Spleen (tissue), 7 donors: ENCODE data around the gene TTC12.

Source experiments
- CTCF ChIP-seq, 11 experiments: fragments of 200-600 bp in 7 of 11; fragments of 450-650 bp in 4 of 11; sonication (generic) in 4 of 11; IDR thresholded peaks in 8 of 11; conservative IDR thresholded peaks in 3 of 11; 1 replicate in 7 of 11; 2 replicates in 4 of 11; pipeline versions ENCODE4 v1.4.0 to v1.8.0; 2016 to 2021; ENCODE audit warnings: antibody characterized with exemption in 11 of 11, inconsistent platforms in 4 of 11, mild to moderate bottlenecking in 1 of 11
- POLR2A ChIP-seq, 3 donors: fragments of 450-650 bp; IDR thresholded peaks; one replicate each; pipeline ENCODE4 v1.5.1; 2017; ENCODE audit warnings: antibody characterized with exemption in 3 of 3, mild to moderate bottlenecking in 1 of 3
- POLR2AphosphoS5 ChIP-seq, 3 donors: sonication (generic); formaldehyde crosslinking; IDR thresholded peaks; one replicate each; pipeline ENCODE4 v1.5.1; 2017; ENCODE audit warnings: antibody characterized with exemption in 3 of 3
- donor health status: DM: no; HTN: no; CAD: no; lungs with moderate emphysema.
- donor health status: DM: no; HTN: no; CAD: no.
- donor health status: DM: no; HTN: no; CAD: no.

GRCh38 chr11:113324250-113324649 is 9.9 kb downstream of the TTC12 start:
- TF ChIP-seq CTCF (IDR thresholded peaks at IDR 0.05 in 8 of 11, conservative IDR thresholded peaks at IDR 0.05 in 3 of 11) (no peak), POLR2AphosphoS5 (IDR thresholded peaks at IDR 0.05) (no peak), POLR2A (IDR thresholded peaks at IDR 0.05) (no peak)
